Measurements from ENCODE around the gene INF2.

- TF ChIP-seq CTCF (IDR thresholded peaks at IDR 0.05; ENCODE audit: low read length) (no peak), EZH2 (optimal IDR thresholded peaks at IDR 0.05; ENCODE audit: low read depth, low read length) (no peak)
Observed at GRCh38 chr14:104644091-104644635, 45.3 kb upstream of the INF2 start.

Measured in MM.1S (cell line).